Medulla oblongata (tissue), 1 donor: ENCODE data around the gene PPIE.

Source experiments
- DNase-seq: peaks from one replicate; pipeline ENCODE4 v3.0.0-alpha.2; 2015; ENCODE audit errors: extremely low spot score

PPIE gene

GRCh38 chr1:39738622-39739366, at the start of gene PPIE:
PPIE (plus strand) TSS chr1:39738882; CDS start chr1:39738901, 19 bp downstream.
- DNase-seq, result peak; percentile 94

DNA sequence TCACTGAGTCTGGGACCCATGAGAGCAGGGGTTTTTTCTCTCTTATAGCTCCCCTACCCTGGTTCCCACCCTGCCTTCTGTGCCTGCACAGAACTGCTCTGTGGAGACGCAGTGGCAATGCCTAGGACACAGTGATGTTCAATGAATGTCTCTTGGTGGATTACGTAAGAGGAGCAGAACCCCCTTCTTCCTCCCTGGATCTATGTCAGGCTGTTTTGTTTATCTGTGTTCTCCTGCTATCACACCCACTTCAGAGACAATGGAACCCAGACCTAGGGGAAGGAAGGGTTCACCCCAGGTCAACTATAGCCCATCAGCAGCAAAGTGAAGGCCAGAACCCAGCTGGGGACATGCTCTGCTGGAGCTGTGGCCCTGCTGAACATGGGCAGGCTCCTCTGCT, 49.5 kb upstream of the PPIE start:
- no peak for DNase-seq

- DNase-seq, result no peak
Observed at GRCh38 chr1:39689635-39690034, 49.0 kb upstream of the PPIE start.

GRCh38 chr1:39690225-39690624, 48.5 kb upstream of the PPIE start:
- DNase-seq, result no peak

- no peak for DNase-seq
Observed at GRCh38 chr1:39690794-39691382, 47.8 kb upstream of the PPIE start.

DNA sequence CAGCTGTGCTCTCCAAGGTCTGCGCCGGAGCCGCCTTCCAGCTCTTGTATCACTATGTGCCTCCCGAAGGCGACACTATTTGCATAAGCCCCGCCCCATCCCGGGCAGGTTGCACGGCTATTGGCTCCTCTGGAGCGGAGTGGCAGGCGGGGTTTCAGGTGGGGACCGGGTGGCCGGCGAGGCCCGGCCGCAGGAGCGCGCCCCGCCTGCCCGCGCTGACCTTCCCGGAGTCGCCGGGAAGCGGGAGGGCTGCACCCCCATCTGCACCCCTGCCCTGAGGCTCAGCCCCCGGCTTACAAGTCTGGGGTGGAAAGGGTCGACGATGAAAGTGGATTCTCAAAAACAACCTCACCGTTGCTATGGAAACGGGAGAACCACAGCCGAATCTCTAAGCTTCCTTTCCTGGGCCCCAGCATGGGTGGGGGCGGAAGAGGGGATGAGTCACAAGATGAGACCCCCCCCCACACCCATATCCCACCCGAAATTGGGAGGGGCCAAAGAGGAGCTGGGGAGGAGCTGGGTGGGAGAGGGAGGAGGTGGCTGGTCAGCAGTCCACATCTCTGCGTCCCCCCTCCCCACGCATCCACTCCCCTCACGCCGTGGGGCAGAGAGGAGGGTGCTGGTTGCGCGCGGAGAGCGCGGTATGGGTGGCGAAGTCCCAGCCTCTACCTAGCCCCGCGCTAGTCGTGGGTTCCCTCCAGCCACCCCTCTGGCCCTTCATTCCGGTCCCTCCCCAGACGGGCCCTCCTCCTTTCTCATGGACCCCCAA, 47.1 kb upstream of the PPIE start, which contains the start of gene HPCAL4:
TSS of gene HPCAL4 (minus strand) at position 51 of the 769 bp plus-strand sequence. CDS start 6,830 bp downstream, outside the sequence.
- peak; percentile 89 for DNase-seq

DNA sequence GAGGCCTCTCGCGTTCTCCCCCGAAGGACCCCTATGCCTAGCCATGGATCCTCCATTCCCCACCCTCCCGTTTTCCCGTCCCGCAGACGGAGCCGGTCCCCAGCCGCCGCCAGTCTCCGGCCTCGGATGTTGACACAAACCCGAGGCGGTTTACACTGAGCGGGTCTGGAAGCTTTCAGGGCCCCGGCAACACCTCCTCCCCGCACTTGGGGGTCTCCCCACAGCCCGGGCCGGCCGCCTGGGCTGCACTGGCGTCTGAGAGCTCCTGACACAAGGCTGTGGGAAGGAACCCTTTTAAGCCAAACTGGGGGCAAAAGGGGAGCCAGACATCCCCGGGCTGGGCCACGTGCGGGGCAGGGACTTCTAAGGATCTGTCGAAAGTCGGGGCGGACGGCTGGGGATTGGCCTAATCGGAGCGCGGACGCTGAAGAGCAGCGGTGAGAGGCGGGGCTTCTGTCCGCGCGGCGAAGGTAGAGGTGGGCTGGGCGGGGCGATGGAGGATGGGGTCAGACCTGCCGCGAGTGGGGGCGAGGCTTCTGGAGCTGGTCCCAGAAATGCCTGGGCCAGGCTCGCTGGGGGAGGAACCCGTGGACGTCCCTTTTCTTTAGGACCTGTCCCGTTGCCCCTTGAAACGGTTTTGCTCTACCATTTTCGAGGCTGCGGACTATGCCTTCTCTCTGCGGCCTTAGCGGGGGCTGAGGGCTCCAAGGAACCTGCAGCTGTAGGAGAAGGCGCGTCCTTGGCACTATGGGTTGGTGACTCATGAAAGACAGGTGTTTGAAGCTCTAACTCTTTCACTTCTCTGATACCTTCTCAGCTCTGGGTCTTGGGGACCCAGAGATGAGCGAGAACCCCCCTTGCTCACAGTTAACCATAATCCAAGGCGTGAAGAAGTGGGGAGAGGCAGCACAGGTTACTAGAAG, 46.3 kb upstream of the PPIE start:
- DNase-seq, result no peak

DNA sequence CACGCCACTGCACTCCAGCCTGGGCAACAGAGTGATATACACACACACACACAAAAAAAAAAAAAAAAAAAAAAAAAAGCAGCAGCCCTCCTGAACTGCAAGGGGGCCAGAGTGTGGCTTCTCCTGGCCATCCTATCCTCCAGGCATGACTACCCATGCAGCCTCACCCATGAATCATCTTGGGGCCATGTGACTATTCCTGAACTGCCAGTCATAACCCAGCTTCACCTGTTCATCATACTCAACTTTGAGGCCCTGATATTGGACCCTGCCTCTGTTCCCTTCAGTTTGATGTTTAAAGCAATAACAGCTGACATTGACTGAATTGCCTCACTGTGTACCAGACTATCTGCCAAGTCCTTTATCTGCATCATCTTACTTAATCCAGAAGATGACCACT, 44.7 kb upstream of the PPIE start:
- no peak for DNase-seq

DNA sequence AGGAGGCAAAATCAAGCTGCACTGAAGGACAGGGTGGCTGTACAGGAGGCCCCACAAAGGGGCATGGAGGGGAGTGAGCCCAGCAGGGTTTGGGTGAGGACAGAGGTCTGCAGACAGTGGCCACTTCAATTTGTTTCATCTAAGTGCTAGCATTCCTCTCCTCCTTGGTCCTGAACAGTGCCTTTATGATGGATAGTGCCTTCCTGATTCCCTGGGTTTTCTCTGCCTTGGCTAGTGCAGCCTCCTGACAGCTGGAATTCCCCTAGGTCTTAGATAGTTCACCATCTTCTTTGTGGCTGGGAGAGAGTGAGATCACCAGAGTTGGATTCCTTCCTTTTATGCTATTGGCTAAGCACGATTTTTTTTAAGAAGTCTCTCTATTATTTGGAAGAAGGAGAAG, 43.7 kb upstream of the PPIE start:
- no peak for DNase-seq

DNA sequence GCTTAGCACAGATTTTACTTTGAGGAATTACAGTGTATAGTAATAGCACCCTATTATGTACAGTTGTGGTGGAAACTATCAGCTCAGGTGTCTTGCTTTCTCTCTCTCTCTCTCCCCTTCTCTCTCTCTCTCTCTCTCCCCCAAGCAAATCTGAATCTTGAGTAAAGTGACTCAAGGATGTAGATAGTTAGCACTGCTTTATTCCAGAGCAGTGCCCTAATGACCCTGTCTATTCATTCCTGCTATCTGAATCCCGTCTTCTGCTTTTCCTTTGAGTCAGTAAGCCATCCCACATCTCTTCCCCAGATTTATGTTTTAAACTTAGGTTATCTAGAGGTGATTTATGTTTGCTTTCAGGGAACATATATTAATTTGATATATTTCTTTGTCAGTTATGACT, 42.2 kb upstream of the PPIE start:
- no peak for DNase-seq

- no peak for DNase-seq
Observed at GRCh38 chr1:39698568-39698967, 40.1 kb upstream of the PPIE start.

DNA sequence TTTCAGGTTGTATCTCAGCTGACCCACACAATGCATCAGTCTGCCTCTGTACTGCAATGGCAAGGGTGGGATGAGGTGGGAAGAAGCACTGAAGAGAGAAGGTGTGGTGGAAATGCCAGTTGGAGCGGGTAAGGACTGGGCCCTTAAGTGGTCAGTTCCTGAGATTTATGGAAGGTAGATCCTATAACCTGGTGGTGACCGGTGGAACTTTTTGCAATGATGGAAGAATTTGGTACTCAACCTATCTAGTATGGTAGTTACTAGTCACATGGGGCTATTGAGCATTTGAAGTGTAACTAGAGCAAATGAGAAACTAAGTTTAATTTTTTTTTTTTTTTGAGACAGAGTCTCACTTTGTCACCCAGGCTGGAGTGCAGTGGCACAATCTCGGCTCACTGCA, 39.3 kb upstream of the PPIE start:
- no peak for DNase-seq

GRCh38 chr1:39700348-39700747, 38.3 kb upstream of the PPIE start:
- no peak for DNase-seq

- no peak for DNase-seq
Observed at GRCh38 chr1:39701049-39701439, 37.6 kb upstream of the PPIE start.

DNA sequence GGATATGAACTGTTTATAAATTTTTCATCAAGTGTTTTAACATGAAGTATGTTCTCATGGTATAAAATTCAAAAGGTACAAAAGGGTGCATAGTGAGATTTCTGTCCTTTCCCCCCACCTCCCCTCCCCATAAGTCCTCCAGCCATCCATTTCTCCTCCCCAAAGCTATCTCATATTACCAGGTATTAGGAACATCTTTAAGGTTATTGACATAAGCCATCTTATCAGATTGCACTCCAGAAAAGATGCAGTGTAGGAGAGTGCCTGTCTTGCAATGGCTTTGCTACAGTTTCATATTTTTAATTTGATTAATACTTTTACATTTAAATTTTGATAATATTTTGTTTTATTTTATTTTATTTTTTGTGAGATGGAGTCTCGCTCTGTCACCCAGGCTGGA, 33.9 kb upstream of the PPIE start:
- DNase-seq, result no peak

DNA sequence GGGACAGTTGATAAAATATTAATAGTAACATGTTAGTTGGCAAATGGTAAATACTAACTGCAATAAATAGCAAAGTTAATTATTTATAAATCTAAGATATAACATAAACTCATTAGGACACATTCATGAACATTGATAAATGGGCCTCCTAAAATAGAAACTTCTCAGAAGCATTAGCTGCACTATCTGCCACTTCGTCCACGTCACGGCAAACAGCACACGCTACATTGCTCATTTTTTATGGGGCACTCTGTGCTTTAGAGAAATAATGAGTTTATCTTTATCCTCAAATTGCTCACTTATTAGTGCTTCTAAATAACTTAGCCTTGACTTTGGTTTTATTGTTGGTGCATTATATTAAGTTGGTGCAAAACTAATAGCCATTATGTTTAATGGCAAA, 31.2 kb upstream of the PPIE start:
- no peak for DNase-seq

- no peak for DNase-seq
Observed at GRCh38 chr1:39711104-39711965, 27.3 kb upstream of the PPIE start.

GRCh38 chr1:39711966-39712340, 26.7 kb upstream of the PPIE start:
- DNase-seq, result no peak

DNA sequence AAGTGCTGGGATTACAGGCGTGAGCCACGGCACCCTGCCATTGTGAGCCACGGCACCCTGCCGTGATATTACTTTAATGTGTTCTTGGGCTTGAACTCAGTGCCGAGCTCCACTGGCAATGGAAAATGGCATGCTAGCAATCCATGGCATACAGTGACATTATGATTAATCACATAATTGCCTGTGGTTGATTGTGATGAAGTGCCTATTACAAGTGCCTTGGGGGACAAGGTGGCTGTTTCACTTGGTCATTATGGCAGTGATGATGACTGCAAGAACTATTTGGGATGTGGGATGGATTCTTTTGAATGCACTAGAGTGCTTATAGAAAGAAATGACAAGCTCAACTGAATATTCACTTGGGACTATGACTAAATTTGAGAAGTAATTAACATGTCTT, 25.1 kb upstream of the PPIE start:
- no peak for DNase-seq

- no peak for DNase-seq
Observed at GRCh38 chr1:39717809-39718208, 20.9 kb upstream of the PPIE start.
